Measurements from ENCODE around the gene DGCR8. TPM values are rescaled to one million over a fixed set of nuclear protein-coding genes. Genes with fewer than 3 reads are reported as not detected.

DGCR8 gene
- total and polyA plus RNA-seq, 9 donors: 27.1 to 48.7 (median 38.4) TPM

DNA sequence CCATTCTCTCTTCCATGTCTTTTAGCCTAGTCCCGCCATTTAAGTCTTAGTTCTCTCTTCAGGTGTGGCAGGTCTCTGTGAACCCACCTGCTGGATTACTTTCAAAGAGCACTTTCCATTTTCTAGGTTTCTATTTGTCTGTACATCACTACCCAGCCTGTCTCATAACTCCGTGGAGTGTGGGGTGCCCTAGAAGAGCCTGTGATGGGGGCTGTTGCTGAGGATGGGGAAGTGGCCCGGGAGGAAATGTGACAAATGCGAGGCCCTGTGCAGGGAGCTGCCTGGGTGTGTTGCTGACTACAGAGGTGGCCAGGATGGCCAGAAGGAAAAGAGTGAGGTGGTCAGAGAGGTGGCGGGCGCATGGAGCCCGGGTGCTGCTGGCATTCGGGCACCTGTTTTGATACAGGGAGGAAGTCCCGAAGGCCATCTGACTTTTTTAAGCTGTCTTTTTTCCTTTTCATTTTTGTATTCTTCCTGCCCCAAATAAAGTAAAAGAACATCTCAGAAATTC lies 10.7 kb downstream of the DGCR8 start:
- Histone ChIP-seq H3K4me1 (ENCODE audit: control insufficient read depth, insufficient read depth, low read length) (peaks cover 3% of the 10 kb centered on the region), H3K36me3 (ENCODE audit: control insufficient read depth, insufficient read depth, low read length) (peaks cover 98% of the 10 kb centered on the region), H3K9me3 (replicated peaks; ENCODE audit: control insufficient read depth, low read depth, low read length) (no peaks in the 10 kb centered on the region), H3K27ac (ENCODE audit: low read length) (no peak overlapping the region), H3K4me3 (ENCODE audit: low read length) (no peak overlapping the region), H3K27me3 (ENCODE audit: control insufficient read depth, insufficient read depth, low read length) (no peaks in the 10 kb centered on the region)
- DNase-seq: no peak
- 96% methylated on average over 3 of the region's 9 CpGs for WGBS (ENCODE audit: insufficient coverage)

DNA sequence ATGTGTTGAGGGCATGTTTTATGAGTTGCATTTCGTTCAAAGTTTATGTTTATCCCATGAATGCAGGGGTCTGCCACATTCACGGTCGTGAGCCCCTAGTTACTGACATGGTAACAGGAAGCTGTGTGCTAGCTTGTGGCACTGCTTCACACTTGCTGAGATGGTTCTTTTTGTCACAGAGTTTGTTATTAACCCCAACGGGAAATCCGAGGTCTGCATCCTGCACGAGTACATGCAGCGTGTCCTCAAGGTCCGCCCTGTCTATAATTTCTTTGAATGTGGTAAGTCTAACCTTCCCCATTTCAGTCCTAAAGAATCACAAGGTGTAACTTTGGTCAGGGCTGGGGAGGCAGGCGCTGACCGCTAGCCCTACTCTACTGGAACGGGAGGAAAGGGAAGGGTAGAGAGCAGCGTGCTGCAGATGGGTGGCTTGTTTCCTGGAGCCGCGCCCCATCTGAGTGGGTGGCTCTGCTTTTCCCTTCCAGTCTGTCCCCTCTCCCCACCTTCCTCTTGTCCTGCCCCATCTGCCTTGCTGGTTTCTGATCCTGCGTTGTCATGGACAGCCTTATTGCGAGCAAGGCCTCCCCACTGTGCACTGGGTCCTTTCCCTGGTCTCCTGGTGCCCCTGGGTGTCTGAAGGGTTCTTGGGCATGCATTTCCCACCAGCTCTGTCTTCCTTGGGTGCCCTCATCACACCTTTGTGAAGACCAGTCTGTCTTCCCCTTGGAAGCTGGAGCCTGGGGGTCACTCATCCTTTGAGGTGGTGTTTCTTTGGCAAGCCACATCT lies 11.8 kb downstream of the DGCR8 start:
- no peak overlapping the region for H3K27ac ChIP-seq (ENCODE audit: low read length)
- no peaks in the 10 kb centered on the region for H3K9me3 ChIP-seq (replicated peaks; ENCODE audit: control insufficient read depth, low read depth, low read length)
- H3K36me3 ChIP-seq (ENCODE audit: control insufficient read depth, insufficient read depth, low read length): peaks cover 92% of the 10 kb centered on the region
- H3K4me3 ChIP-seq (ENCODE audit: low read length): no peak overlapping the region
- no peaks in the 10 kb centered on the region for H3K27me3 ChIP-seq (ENCODE audit: control insufficient read depth, insufficient read depth, low read length)
- WGBS (ENCODE audit: insufficient coverage): 100% methylated on average over 4 of the region's 16 CpGs
- no peak for DNase-seq
- peaks cover 3% of the 10 kb centered on the region for H3K4me1 ChIP-seq (ENCODE audit: control insufficient read depth, insufficient read depth, low read length)

DNA sequence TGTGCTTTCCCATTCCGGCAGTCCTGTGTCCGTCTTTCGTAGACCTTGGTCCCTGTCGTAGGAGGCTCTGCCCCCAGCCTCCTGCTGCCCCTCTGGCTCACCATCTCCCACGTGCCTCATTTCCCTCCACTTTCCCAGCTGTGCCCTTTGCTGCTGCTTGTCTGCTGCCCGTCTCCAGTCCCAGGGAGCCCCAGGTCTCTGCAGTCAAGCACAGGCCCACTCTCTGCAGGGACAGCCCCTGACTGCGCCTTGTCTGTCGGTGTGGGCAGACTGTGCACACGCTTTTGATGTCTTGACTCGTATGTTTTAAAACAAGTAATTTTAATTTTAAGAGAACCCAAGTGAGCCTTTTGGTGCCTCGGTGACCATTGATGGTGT lies 12.4 kb downstream of the DGCR8 start:
- Histone ChIP-seq H3K36me3 (ENCODE audit: control insufficient read depth, insufficient read depth, low read length) (peaks cover 86% of the 10 kb centered on the region), H3K27ac (ENCODE audit: low read length) (no peak overlapping the region), H3K27me3 (ENCODE audit: control insufficient read depth, insufficient read depth, low read length) (no peaks in the 10 kb centered on the region), H3K4me1 (ENCODE audit: control insufficient read depth, insufficient read depth, low read length) (peaks cover 3% of the 10 kb centered on the region), H3K9me3 (replicated peaks; ENCODE audit: control insufficient read depth, low read depth, low read length) (no peaks in the 10 kb centered on the region), H3K4me3 (ENCODE audit: low read length) (no peak overlapping the region)
- no peak for DNase-seq
- WGBS (ENCODE audit: insufficient coverage): 83% methylated on average over 8 of the region's 11 CpGs

DNA sequence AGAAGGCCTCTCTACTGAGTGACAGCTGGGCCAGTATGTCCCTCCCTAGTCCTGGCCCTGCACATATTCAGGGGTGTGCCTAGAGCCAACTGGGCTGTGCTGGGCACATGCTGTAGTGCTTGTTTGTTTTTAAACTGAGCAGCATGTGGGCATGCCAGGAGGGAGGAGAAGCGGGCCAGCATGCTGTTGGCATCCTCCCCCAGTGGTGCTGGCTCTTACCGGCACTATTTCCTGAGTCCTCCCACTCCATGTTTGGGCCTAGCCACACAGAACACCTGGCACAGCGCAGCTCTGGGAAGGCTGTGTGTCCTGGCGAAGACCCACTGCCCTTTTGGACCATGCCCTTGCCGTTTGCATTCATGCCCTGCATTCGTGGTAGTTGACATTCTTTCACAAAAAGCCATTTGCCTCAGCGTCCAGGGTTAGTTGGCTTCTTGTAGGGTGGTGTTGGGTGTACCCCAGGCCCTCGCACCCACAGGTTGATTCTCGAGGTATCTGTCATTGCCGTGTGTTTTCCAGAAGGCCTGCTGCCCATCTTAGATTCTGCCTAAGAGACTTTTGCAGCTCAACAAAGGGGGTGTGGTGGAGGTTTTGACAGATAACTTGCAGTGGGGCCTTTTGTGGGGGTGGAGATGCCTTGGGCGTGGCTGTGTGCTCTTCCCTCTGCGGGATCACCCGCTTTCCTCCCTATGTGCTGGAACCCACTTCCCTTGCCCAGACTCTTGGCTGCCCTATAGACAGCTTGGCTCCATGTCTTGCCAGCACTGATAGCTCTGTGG lies 13.6 kb downstream of the DGCR8 start:
- Histone ChIP-seq H3K36me3 (ENCODE audit: control insufficient read depth, insufficient read depth, low read length) (peaks cover 82% of the 10 kb centered on the region), H3K9me3 (replicated peaks; ENCODE audit: control insufficient read depth, low read depth, low read length) (no peaks in the 10 kb centered on the region), H3K4me3 (ENCODE audit: low read length) (no peak overlapping the region), H3K27ac (ENCODE audit: low read length) (no peak overlapping the region), H3K27me3 (ENCODE audit: control insufficient read depth, insufficient read depth, low read length) (no peaks in the 10 kb centered on the region), H3K4me1 (ENCODE audit: control insufficient read depth, insufficient read depth, low read length) (peaks cover 3% of the 10 kb centered on the region)
- DNase-seq: peak; percentile 37
- 94% methylated on average over 10 of the region's 13 CpGs for WGBS (ENCODE audit: insufficient coverage)

DNA sequence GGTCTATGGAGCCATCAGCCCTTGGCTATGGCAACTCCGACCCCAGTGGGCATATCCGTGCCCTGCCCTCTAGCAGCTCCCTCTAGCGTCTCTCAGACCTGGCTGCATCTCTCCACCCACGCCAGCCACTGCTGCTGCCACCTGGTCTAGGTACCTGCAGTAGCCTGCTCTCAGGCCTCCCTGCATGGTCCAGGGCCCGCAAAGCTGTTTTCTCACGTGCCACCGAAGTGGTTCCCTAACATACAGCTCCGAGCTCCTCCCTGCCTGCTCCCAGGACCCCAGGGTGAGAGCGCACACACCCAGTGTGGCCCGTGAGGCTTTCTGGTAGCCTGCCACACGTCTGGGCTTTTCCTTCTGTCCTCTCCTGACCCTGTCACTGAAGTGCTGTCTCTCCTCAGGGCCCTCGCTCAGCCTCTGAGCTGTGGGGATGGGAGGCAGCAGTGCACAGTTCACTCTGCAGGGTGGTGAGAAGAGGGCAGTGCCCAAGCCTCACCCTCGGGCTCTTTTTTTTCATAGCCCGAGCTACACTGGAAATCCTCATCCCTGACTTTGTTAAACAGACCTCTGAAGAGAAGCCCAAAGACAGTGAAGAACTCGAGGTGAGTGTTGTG lies 14.3 kb downstream of the DGCR8 start:
- Histone ChIP-seq H3K4me1 (ENCODE audit: control insufficient read depth, insufficient read depth, low read length) (peaks cover 3% of the 10 kb centered on the region), H3K4me3 (ENCODE audit: low read length) (no peak overlapping the region), H3K27me3 (ENCODE audit: control insufficient read depth, insufficient read depth, low read length) (no peaks in the 10 kb centered on the region), H3K36me3 (ENCODE audit: control insufficient read depth, insufficient read depth, low read length) (peaks cover 82% of the 10 kb centered on the region), H3K27ac (ENCODE audit: low read length) (no peak overlapping the region), H3K9me3 (replicated peaks; ENCODE audit: control insufficient read depth, low read depth, low read length) (no peaks in the 10 kb centered on the region)
- 93% methylated on average over 11 of the region's 15 CpGs for WGBS (ENCODE audit: insufficient coverage)
- no peak for DNase-seq

DNA sequence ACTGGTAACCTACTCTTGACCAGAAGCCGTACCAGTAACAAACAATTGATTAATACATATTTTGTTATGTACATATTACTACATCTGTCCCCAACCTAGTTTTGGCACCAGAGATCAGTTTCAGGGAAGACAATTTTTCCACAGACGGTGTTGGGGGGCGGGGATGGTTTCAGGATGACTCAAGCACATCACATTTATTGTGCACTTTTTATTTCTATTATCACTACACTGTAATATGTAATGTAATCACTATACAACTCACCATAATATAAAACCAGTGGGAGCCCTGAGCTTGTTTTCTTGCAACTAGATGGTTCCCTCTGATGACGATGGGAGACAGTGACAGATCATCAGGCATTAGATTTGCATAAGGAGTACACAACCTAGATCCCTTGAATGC lies 15.5 kb downstream of the DGCR8 start:
- no peaks in the 10 kb centered on the region for H3K9me3 ChIP-seq (replicated peaks; ENCODE audit: control insufficient read depth, low read depth, low read length)

DNA sequence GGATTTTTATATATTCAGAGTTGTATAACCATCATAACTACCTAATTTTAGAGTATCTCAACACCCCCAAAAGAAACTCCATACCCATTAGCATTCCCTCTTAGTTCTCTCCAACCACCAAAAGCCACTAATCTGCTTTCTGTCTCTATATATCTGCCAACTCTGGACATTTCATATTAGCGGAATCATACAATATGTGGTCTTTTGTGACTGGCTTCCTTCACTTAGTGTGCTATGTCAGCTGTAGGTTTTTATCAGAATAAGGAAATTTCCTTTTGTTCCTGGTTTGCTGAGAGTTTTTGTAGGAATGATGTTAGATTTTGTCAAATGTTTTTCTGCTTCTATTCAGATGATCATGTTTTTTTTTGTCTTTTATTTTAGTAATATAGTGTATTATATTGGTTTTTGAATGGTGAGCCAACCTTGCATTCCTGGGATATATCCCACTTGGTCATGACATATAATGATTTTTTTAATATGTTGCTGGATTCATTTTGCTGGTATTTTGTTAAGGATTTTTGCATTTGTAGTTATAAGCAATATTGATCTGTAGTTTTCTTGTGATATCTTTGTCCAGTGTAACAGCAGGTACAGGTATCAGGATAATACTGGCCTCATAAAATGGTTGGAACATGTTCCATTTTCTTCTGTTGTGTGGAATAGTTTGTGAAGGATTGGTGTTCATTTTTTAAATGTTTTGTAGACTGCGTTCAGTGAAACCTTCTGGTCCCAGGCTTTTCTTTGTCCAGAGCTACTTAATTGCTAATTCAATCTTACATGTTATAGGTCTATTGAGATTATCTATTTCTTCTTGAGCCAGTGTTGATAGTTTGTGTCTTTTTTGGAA lies 16.8 kb downstream of the DGCR8 start:
- no peak for DNase-seq
- no peaks in the 10 kb centered on the region for H3K27me3 ChIP-seq (ENCODE audit: control insufficient read depth, insufficient read depth, low read length)
- H3K27ac ChIP-seq (ENCODE audit: low read length): no peak overlapping the region
- H3K4me1 ChIP-seq (ENCODE audit: control insufficient read depth, insufficient read depth, low read length): peaks cover 3% of the 10 kb centered on the region
- no peak overlapping the region for H3K4me3 ChIP-seq (ENCODE audit: low read length)
- WGBS (ENCODE audit: insufficient coverage): no CpG with 5 or more reads among the region's 2 CpGs
- no peaks in the 10 kb centered on the region for H3K9me3 ChIP-seq (replicated peaks; ENCODE audit: control insufficient read depth, low read depth, low read length)
- H3K36me3 ChIP-seq (ENCODE audit: control insufficient read depth, insufficient read depth, low read length): peaks cover 81% of the 10 kb centered on the region

More for the DNA sequence above, 15.5 kb downstream of the DGCR8 start:
- Histone ChIP-seq H3K4me3 (ENCODE audit: low read length) (no peak overlapping the region), H3K4me1 (ENCODE audit: control insufficient read depth, insufficient read depth, low read length) (peaks cover 3% of the 10 kb centered on the region), H3K27ac (ENCODE audit: low read length) (no peak overlapping the region), H3K36me3 (ENCODE audit: control insufficient read depth, insufficient read depth, low read length) (peaks cover 81% of the 10 kb centered on the region), H3K27me3 (ENCODE audit: control insufficient read depth, insufficient read depth, low read length) (no peaks in the 10 kb centered on the region)
- no peak for DNase-seq
- WGBS (ENCODE audit: insufficient coverage): no CpG with 5 or more reads among the region's 4 CpGs

DNA sequence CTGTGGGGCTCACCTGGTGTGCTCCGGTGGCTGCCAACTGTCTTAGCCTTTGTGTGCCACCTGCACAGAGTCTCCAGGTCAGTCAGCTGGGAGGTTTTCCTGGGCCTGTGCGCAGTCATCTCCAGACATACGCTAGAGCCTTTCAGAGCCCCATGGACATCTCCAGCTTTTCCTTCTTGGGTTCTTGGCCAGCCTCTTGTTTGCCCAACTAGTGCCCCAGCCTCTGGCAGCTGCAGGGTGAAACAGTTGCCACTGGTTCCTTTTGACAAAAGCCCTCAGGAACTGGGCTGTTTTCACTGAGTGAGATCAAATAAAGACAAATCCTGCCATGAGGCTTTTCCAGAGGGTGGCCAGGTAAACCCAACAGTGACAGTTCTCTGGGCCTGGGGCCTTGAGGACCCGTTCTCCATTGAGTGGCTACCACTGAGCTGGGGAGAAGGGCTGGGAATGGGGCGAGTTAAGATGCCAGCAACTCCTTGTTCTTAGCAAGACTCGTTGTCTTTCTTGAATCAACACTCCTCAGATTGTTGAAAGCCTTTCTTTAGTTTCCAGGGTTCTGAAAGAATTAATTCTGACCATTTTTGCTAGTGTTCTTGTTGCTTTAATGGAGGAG lies 19.2 kb downstream of the DGCR8 start:
- WGBS (ENCODE audit: insufficient coverage): 97% methylated on average over 4 of the region's 6 CpGs
- no peak overlapping the region for H3K27ac ChIP-seq (ENCODE audit: low read length)
- H3K36me3 ChIP-seq (ENCODE audit: control insufficient read depth, insufficient read depth, low read length): peaks cover 69% of the 10 kb centered on the region

DNA sequence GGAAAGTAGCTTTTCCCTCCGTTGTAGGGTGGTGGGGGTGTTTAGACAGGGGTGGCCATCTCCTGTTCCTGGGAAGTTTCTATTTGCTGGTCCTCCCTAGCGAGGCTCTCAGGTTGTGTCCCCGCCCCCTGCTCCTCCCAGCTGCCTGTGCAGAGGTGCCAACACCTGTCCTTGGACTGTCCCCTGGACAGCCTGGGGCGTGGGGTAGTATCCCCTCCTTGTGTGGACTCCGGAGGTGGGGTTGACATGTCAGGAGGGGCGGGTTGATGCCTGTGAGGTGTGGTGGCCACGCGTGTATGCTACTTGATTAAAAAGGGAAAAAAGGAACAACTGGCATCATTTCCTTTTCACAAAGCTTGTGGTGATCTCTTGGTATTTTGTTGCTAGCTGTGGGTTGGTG lies 21.6 kb downstream of the DGCR8 start:
- H3K4me3 ChIP-seq (ENCODE audit: low read length): no peak overlapping the region
- H3K36me3 ChIP-seq (ENCODE audit: control insufficient read depth, insufficient read depth, low read length): peaks cover 72% of the 10 kb centered on the region
- no peaks in the 10 kb centered on the region for H3K27me3 ChIP-seq (ENCODE audit: control insufficient read depth, insufficient read depth, low read length)
- DNase-seq: no peak
- WGBS (ENCODE audit: insufficient coverage): 100% methylated on average over 1 of the region's 8 CpGs
- H3K27ac ChIP-seq (ENCODE audit: low read length): no peak overlapping the region
- H3K9me3 ChIP-seq (replicated peaks; ENCODE audit: control insufficient read depth, low read depth, low read length): no peaks in the 10 kb centered on the region
- peaks cover 12% of the 10 kb centered on the region for H3K4me1 ChIP-seq (ENCODE audit: control insufficient read depth, insufficient read depth, low read length)

More for the DNA sequence above, 19.2 kb downstream of the DGCR8 start:
- Histone ChIP-seq H3K9me3 (replicated peaks; ENCODE audit: control insufficient read depth, low read depth, low read length) (no peaks in the 10 kb centered on the region), H3K27me3 (ENCODE audit: control insufficient read depth, insufficient read depth, low read length) (no peaks in the 10 kb centered on the region), H3K4me3 (ENCODE audit: low read length) (no peak overlapping the region), H3K4me1 (ENCODE audit: control insufficient read depth, insufficient read depth, low read length) (no peaks in the 10 kb centered on the region)
- no peak for DNase-seq
